GM20000 (cell line): ENCODE results near the gene GRIN2D.
A peak's percentile ranks its signal among the peaks of the same experiment; 100 is the strongest.
"Not testable (repeated sequence)": the region's sequence is repeated elsewhere in the genome, so short reads cannot be mapped to it uniquely, and the experiment has no call there.

Experiments
- DNase-seq: peaks from one replicate; pipeline ENCODE4 v3.0.0; 2012; ENCODE audit warnings: low spot score
- TF ChIP-seq, protein P1 (sequence below): IDR thresholded peaks from 2 replicates; pipeline ENCODE4 v1.5.1; 2012; ENCODE audit warnings: mild to moderate bottlenecking, control low read depth; ENCODE audit errors: extremely low read depth, missing control alignments

Gene GRIN2D

DNA sequence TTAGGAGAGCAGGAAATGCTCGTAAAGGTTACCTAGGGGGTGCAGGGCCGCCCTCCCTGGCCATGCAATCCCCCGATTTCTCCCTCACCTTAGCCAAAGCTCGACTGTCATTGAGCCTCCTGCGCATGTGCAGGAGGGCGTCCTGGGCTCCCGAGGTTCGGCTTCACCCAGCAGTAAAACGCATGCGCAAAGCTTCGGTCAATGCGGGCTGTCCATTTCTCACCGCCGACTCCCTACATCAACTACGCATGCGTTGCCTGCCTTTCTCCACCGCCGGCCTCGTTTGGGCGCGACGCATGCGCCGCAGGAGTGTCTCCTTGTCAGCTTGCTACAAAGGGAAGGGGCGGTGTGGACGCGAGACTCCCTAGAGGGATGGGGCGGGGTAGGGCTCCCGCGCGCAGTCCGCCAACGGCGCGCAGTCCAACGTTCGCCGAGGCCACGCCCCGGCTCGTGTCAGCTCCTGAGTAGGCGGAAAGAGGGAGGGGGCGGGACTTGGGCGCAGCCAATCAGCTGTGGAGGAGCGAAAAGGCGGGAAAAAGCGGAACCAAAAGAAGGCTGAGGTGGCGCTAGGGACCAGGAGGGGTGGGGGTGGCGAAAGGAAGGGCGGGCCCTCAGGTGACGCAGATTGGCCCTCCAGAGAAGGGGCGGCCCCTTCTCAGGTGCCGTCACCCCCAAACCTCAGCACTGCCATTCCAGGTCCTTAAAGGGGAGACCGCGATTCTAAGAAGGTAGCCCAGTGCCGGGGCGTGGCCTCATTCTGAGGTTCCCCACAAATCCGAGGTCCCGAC is 29.5 kb upstream of the GRIN2D start, which contains the start of the genes SYNGR4 and TMEM143:
TSS of gene SYNGR4 (plus strand) at position 558 of the 788 bp plus-strand sequence. CDS start 1,476 bp downstream, outside the sequence.
TSS of gene TMEM143 (minus strand) at position 131 of the 788 bp plus-strand sequence. CDS start at position 111, 20 bp downstream.
- TF ChIP-seq, protein P1, sequence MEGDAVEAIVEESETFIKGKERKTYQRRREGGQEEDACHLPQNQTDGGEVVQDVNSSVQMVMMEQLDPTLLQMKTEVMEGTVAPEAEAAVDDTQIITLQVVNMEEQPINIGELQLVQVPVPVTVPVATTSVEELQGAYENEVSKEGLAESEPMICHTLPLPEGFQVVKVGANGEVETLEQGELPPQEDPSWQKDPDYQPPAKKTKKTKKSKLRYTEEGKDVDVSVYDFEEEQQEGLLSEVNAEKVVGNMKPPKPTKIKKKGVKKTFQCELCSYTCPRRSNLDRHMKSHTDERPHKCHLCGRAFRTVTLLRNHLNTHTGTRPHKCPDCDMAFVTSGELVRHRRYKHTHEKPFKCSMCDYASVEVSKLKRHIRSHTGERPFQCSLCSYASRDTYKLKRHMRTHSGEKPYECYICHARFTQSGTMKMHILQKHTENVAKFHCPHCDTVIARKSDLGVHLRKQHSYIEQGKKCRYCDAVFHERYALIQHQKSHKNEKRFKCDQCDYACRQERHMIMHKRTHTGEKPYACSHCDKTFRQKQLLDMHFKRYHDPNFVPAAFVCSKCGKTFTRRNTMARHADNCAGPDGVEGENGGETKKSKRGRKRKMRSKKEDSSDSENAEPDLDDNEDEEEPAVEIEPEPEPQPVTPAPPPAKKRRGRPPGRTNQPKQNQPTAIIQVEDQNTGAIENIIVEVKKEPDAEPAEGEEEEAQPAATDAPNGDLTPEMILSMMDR = no peak
- peak; percentile 97 for DNase-seq

DNA sequence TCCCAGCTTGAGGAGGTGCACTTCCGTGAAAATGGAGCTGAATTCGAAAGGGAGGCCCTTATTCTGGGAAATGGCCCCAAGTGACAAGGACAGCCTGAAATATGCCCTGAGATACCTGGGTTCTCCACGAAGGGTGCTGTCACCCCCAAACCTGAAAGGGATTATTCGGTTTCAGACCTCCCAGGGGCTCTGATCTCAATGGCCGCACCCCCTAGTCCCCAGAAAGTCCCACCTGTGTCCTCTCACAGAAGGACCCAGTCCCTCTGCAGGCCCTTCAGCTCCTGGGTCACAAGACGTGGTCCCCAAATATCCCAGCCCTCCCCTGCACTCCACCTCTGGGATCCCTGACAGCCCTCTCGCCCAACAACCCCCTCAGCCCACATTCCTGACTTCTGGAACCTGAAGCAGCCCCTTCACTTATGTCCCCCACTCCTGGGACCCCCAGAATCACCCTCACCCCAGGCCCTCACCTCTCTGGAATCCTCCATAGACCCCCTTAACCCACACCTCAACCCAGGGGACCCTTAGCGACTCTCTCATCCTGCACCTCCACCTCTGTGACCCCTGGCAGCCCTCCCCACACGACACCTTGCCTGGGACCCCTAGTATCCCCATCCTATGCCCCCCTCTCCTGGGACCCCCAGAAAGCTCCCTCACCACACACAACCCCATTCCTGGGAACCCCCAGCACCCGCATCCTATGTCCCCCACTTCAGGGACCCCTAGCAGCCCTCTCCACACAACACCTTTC is 28.7 kb upstream of the GRIN2D start:
- no peak for DNase-seq
- TF ChIP-seq, protein P1 = no peak

DNA sequence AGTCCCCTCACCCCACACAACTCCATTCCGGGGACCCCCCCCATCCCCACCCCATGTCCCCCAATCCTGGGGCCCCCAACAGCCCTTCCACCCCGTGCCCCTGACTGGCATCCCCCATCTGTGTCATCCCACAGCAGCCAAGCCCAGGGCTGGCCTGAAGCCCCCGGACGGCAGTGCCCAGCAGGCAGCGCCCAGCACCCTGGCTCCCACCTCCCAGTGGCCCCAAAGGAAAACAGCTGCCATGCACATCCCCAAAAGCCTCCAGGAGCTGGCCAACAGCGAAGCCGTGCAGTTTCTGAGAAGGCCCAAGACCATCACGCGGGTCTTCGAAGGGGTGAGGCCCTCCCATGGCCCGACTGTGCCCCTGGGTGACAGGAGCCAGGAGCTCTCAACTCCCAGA is 27.9 kb upstream of the GRIN2D start:
- TF ChIP-seq, protein P1 = no peak
- DNase-seq = no peak

DNA sequence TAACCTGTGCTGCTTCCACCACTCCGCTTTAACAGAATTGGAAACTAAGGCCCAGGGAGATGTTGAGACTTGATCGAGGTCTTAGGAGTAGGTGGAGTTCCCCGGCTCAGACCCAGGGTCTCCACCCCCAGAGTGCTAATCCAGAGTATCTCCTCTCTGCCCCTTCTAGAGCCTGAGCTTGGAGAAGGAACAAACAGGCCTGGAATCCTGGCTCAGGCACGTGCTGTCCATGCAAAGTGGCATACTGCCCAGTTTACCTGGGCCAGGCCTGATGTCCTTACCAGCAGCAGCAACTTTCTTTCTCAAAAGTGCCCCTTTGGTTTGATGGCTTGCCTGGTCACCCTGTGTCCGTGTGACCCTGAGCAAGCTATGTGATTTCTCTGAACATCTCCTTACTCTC is 25.6 kb upstream of the GRIN2D start:
- TF ChIP-seq, protein P1 = no peak
- no peak for DNase-seq

DNA sequence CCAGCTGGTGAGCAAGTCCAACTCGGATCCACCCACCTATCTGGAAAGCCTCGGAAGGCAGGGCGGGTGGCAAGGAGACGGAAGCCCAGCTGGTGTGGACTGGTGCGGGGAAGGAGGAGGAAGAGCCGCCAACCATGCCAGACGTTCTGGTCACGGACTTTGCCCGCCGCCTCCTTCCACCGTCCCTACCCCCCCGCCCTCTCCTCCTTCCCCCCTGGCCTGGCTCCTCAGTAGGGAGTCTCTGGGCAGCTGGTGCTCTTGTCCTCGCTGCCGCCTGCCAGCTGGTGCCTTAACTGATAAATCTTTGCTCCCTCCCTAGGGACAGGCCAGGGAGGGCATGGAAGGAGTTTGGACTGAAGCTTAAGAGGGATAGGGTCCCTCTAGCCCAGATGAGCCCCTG is 24.5 kb upstream of the GRIN2D start:
- TF ChIP-seq, protein P1 = no peak
- DNase-seq = no peak

DNA sequence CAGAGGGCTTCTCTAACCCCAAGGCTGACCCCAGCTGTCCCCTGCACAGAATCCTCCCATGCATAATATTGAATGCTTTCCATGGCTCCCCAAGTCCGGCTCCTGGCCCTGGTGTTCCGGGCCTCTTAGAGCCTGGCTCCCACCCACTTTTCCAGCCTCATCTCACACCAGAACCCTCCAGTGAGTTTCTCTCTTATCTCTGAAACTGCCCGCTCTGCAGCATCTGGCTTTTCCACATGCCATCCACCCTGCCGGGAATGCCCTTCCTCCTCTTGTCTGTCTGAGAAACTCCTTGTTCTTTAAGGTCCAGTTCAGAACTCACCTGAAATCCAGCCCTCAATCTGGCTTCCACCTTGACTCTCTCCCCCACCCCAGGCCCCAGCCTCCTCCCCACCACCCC is 22.5 kb upstream of the GRIN2D start:
- DNase-seq = no peak
- TF ChIP-seq, protein P1 = no peak

DNA sequence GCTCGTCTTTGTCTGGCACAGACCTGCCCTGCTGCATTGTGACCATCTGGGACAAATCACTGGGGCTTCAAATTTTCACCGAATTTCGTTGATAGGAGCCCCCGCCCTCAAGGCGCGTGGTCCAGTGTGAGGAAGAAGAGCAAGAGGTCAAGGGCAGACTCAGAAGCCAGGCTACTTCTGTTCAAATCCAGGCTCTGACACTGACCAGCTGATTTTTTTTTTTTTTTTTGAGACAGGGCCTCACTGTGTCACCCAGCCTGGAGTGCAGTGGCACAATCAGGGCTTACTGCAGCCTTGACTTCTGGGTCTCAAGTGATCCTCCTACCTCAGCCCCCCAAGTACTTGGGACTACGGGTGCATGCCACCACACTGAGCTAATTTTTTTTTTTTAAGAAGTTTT is 22.1 kb upstream of the GRIN2D start:
- DNase-seq = no peak
- TF ChIP-seq, protein P1 = no peak

DNA sequence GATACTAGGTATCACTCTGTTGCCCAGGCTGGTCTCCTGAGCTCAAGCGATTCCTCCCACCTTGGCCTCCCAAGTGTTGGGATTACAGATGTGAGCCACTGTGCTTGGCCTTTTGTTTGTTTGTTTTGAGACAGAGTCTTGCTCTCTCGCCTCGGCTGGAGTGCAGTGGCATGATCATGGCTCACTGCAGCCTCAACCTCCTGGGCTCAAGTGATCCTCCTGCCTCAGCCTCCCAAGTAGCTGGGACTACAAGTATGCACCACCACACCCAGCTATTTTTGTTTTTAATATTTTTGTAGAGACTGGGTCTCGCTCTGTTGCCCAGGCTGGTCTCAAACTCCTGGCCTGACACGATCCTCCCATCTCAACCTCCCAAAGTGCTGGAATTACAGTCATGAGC is 21.7 kb upstream of the GRIN2D start:
- not testable (repeated sequence) for DNase-seq
